Measurements from ENCODE around the gene ARTN. TPM values are rescaled to one million over a fixed set of nuclear protein-coding genes. Genes with fewer than 3 reads are reported as not detected.

ARTN gene
- total RNA-seq, 1 experiment from 2014 or later: 10.6 TPM

GRCh38 chr1:43919906-43920305 lies 13.7 kb upstream of the ARTN start:
- Histone ChIP-seq H3K79me1 (ENCODE audit: insufficient read depth, low read depth, low read length, poor library complexity, severe bottlenecking) (no peaks in the 10 kb centered on the region), H3K9me3 (ENCODE audit: control insufficient read depth, low read depth, low read length) (no peaks in the 10 kb centered on the region), H3K56ac (ENCODE audit: insufficient read length, low read depth, low read length) (no peak overlapping the region), H4K5ac (ENCODE audit: insufficient read length, low read depth, low read length) (no peak overlapping the region), H3K14ac (ENCODE audit: insufficient read depth, low read length) (no peak overlapping the region), H3K23me2 (ENCODE audit: insufficient read length, low read depth, low read length, poor library complexity, severe bottlenecking) (no peaks in the 10 kb centered on the region), H3K18ac (ENCODE audit: insufficient read length, low read depth, low read length) (no peak overlapping the region), H3K9ac (ENCODE audit: extremely low read depth, insufficient read length, low read length) (no peak overlapping the region), H2BK120ac (ENCODE audit: low read depth, low read length, poor library complexity, severe bottlenecking) (no peak overlapping the region), H3K27ac (ENCODE audit: insufficient read length, low read depth, low read length) (no peak overlapping the region), H3K23ac (ENCODE audit: insufficient read length, low read depth, low read length) (no peak overlapping the region), H3K79me2 (ENCODE audit: insufficient read depth, low read length) (no peaks in the 10 kb centered on the region), H3T11ph (ENCODE audit: low read length) (no peak overlapping the region), H4K91ac (ENCODE audit: insufficient read length, low read depth, low read length) (no peak overlapping the region), H2AFZ (ENCODE audit: low read length) (no peak overlapping the region), H2BK15ac (ENCODE audit: low read depth, low read length) (no peak overlapping the region), H2BK20ac (ENCODE audit: low read depth, low read length, poor library complexity, severe bottlenecking) (no peak overlapping the region), H2BK5ac (ENCODE audit: insufficient read length, low read length) (no peak overlapping the region), H3K4me1 (ENCODE audit: insufficient read depth, low read length) (no peaks in the 10 kb centered on the region), H2BK12ac (ENCODE audit: insufficient read length, low read depth, low read length) (no peak overlapping the region), H3K4ac (ENCODE audit: low read depth, low read length) (no peak overlapping the region), H4K8ac (replicated peaks; ENCODE audit: insufficient read length, low read depth, low read length) (no peak overlapping the region), H3K4me2 (ENCODE audit: insufficient read depth, insufficient read length, low read length) (no peak overlapping the region), H3K27me3 (ENCODE audit: insufficient read depth, low read length) (no peaks in the 10 kb centered on the region), H2AK5ac (ENCODE audit: insufficient read length, low read length) (no peak overlapping the region), H4K20me1 (ENCODE audit: control insufficient read depth, insufficient read depth, insufficient read length) (no peaks in the 10 kb centered on the region)
- Mint-ChIP-seq H3K27me3 (ENCODE audit: low read depth) (no peaks in the 10 kb centered on the region; the same call in 1 of the 2 replicates), H3K27ac (0 out of 7 replicates have a peak overlapping the region, but pooled peaks of 1 of the 3 experiments have one; percentile 11), H3K4me3 (no peak overlapping the region), H3K36me3 (ENCODE audit: insufficient read depth in 1 of 3, low read depth in 3 of 3) (peaks cover 0 to 3% (median 3%) of the 10 kb centered on the region in 3 experiments; a peak in 5 of 7 replicates), H3K9me3 (no peaks in the 10 kb centered on the region), H3K4me1 (peaks cover 3 to 4% of the 10 kb centered on the region in 2 experiments; a peak in 3 of 4 replicates)
- no peak for TF ChIP-seq CTCF (conservative IDR thresholded peaks at IDR 0.05)
- WGBS (ENCODE audit: extremely low coverage, insufficient read length, low lambda C conversion rate): no CpG with 5 or more reads among the region's 7 CpGs
- no peak for DNase-seq
